CD4-positive, alpha-beta T cell treated with Interferon alpha-2 for 1 hour (primary cell): ENCODE measurements around the gene CD200R1L.
"Not testable (repeated sequence)": the region's sequence is repeated elsewhere in the genome, so short reads cannot be mapped to it uniquely, and the experiment has no call there.

ENCODE experiments used
- DNase-seq, 2 donors: peaks; one replicate each; pipeline ENCODE4 v3.0.0-alpha.2; 2020 to 2022

CD200R1L gene, protein sequence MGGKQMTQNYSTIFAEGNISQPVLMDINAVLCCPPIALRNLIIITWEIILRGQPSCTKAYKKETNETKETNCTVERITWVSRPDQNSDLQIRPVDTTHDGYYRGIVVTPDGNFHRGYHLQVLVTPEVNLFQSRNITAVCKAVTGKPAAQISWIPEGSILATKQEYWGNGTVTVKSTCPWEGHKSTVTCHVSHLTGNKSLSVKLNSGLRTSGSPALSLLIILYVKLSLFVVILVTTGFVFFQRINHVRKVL

DNA sequence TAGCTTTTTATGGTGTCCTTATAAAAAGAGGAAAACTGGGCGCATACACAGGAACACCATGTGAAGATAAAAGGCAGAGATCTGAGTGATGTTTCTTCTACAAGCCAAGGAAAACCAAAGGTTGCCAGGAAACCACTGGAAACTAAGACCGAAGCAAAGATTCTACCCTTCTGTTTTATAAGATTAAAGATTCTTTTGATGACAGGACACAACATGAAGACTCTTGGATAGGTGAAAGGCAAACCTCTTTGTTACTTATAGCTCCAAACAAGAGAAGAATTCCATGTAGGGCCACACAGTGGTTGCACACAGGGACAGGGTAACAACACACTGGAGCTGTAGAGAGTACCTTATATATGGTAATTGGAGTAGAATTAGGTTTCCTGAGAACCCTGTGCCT, at the start of gene CD200R1L:
TSS of gene CD200R1L (minus strand) at position 101 of the 400 bp plus-strand sequence. CDS start 17,497 bp downstream, outside the sequence.
- no peak for DNase-seq

DNA sequence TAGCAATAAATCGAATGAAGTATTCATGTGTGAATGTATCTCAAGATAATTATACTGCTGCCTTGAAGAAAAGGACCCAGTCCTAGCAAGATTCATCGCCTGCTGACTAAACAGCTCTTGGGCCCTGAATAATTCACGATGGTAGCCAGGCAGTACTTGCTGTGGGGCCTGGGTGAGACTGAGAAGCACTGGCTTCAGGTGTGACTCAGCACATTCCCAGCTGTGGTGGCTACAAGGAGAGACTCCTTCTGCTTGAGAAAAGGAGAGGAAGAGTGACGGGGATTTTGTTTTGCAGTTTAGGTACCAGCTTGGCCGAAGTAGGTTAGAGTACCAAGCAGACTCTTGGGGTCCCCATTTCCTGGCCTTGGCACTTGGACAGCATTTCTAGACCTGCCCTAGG, 47.6 kb upstream of the CD200R1L start:
- no peak for DNase-seq

DNA sequence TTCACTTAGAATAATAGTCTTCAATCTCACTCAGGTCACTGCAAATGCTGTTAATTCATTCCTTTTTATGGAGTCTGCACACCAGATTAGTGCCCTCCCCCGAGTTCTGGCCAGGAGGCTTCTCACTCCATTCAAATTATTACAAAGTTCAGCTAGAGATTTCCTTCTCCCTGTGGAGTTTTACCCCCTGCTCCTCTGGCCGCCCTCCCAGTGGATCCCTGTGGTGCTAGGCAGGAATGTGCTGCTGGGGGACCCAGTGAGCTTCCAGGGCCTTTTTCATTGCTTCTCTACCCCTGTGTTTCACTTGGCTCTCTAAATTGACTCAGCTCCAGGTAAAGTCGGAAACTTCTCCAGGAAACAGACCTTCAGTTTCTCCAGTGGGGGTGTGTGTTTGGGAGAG, 42.7 kb upstream of the CD200R1L start:
- DNase-seq, result no peak

DNA sequence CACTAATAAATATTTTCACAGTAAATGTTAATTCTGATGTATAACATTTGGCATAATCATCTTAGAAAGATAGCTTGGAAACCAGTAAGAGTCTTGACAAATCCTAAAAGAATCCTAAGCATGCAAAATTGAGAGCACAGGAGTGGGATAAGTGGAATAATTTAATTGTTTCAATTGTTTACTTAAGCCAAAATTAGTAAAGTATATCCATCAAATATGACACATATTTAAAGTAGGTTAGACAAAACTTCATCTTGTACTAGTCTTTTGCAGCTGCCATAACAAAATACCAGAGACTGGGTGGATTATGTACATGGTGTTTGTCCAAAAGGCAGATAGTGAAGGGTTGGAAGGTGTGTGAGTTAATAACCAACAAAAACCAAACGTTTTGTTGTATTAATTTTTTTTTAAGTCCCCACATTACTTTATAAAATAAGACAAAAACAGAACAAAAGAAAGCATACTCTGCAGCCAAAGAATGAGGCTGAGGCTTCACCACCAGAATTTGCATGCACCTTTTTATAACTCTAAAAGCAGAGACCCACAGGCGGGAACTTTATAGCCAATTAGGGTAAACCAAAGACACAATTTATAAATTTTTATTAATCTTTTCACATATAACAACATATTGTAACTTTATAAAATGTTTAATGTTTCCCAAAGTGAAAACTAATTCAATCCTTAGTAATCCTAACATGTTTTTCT, 41.9 kb upstream of the CD200R1L start:
- no peak for DNase-seq

DNA sequence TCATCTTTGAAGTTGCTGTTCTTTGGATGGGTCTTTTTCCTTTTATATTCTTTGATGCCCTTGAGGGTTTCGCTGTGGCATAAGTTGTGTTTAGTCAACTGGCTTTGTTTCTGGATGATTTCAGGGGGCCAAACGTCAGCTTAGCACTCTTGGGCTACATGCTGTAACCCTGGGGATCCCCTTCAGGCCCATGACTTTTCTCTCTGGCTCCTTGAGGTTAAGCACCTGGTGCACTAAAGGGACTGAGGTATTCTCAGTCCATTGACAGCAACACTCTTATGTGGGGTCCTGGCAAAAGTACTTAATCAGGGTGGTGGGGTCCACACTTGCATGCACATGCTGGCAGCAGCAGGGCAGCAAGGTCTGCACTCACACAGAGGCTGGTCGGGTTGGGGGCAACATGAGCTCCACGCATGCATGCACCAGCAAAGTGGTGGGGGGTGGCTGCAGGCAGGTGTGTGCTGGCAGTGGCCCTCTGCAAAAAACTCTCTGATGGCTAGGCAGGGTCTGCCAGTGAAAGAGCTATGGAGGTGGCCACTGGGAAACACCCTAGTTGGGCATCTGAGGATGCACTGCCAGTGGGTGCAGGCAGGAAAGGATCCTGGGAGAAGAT, 38.1 kb upstream of the CD200R1L start:
- no peak for DNase-seq

DNA sequence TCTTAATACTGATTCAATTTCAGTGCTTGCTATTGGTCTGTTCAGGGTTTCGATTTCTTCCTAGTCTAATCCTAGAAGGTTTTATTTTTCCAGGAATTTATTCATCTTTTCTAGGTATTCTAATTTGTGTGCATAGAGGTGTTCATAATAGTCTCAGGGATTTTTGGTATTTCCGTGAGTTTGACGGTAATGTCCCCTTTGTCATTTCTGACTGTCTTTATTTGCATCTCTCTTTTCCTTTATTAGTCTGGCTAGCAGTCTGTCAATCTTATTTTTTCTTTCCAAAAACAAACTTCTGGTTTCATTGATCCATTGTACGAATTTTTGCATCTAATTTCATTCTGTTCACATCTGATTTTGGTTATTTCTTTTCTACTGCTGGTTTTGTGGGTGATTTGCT, 35.2 kb upstream of the CD200R1L start:
- DNase-seq, result no peak

DNA sequence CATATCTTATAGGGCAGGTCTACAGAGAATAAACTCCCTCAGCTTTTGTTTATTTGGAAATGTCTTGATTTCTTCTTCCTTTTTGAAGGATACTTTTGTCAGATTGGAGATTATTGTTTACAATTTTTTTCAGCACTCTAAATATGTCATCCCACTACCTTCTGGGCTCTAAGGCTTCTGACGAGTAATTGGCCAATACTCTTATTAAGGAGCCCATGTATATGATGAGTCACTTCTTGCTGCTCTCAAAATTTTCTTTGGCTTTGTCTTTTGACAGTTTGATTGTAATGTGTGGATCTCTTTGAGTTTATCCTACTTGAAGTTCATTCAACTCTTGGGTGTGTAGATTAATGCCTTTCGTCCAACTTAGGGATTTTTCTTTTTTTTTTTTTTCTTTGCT, 28.9 kb upstream of the CD200R1L start:
- DNase-seq, result no peak

DNA sequence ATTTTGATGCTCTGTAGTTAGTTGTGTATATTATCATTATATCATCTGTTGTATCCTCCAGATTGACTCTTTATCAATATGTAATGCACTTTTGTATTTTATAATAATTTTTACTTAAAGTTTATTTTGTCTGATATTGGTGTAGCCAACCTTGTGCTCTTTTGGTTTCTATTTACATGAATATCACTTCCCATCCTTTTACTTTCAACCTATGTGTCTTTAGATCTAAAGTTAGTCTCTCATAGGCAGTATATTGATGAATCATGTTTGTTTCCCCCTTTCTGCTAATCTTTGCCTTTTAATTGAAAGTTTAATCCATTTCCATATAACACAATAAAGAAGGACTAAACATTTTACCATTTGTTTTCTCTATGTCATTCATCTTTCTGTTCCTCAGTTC, 28.1 kb upstream of the CD200R1L start:
- DNase-seq, result no peak

DNA sequence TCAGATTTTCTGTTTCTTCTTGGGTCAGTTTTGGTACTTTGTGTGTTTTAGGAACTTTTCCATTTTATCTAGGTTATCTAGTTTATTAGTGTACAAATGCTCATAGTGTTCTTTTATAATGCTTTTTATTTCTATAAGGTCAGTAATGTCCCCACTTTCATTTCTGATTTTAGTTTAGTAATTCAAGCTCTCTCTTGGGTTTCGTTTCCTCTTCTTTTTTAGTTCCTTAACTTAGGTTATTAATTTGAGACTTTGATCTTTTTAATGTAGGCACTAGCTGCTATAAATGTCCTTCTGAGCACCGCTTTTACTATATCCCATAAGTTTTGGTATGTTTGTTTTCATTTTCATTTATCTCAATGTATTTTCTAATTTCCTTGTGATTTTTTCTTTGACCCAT, 27.0 kb upstream of the CD200R1L start:
- no peak for DNase-seq

DNA sequence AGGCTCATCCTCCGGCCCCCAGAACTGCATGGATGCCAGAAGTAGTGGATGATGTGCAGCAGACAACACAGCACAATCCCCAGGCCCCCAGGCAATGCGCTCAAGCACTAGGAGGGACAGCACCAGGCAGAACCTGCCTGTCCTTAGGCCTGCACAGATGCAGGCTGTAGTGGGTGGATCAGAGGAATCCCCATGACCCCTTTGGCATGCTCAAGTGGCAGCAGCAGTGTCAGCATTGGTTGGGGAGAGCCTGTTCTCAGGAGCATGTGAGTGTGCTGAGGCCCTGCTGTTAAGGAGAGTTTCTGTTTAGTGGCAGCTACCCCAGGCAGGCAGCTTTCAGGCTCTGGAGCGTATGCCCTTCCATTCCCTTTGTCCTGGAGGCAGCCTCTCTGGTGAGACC, 25.1 kb upstream of the CD200R1L start:
- DNase-seq, result no peak

DNA sequence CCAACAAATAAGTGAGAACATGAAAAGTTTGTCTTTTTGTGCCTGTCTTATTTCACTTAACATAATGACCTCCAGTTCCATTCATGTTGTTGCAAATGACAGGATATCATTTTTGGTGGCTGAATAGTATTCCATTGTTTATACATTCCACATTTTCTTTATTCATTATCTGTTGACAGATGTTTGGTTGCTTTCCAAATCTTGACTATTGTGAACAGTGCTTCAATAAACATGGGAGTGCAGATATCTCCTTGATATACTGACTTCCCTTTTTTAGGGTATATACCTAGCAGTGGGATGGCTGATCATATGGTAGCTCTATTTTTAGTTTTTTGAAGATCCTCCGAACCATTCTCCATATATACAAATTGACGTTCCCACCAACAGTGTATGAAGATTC, 19.1 kb upstream of the CD200R1L start:
- no peak for DNase-seq

DNA sequence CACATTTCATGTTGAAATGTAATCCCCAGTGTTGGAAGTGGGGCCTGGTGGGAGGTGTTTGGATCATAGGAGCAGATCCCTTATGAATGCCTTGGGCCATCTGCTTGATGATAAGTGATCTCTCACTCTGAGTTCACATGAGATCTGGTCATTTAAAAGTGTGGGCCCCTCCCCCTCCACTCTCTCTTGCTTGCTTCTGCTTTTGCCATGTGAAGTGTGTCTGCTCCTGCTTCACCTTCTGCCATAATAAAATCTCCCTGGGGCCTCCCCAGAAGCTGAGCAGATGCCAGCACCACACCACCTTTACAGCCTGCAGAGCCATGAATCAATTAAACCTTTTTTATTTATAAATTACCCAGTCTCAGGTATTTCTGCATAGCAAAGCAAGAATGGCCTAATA, 14.2 kb upstream of the CD200R1L start:
- DNase-seq, result no peak

DNA sequence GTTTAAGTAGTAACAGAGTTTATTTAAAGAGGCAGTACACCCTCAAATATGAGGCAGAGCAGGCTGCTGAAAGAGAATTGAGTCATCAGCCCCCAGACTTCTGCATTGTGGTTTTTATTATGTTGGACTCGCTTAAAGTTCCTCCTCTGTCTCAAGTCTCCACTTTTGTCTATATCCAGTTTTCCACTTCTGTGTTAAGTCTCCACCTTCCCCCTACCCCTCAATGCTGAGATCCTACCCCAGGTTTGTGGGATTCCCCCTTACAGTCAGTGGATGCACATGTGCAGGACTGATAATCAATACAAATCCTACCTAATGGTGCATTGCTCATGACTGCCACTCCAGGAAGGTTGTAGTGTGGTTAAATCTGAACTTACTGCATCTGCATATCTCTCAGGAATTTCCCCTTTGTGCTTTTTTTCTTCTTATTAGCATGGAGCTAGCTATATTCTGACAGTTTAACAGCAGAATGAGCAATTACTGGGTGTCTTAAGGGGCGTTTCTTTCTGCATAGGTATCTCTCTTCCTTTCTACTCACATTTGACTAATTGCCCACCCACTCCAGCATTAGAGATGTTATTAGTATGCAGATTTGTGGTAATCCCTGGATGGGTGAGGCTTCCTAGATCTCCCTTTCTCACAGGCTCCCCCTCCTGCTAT, 11.9 kb upstream of the CD200R1L start:
- peak; percentile 7 to 27 for DNase-seq

DNA sequence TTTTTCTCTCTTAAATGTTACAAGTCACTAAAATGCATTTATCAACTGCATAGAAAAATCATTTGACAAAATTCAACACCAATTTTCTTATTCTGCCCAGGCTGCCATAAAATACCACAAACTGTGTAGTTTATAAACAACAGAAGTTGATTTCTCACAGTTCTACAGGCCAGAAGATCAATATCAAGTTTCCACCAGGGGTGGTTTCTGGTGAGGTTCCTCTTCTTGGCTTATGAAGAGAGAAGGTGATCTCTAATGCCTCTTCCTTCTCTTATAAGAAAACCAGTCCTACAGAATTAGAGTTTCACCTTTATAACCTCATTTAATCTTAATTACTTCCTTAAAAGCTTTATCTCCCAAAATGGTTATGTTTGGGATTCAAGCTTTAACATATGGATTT, 10.9 kb upstream of the CD200R1L start:
- DNase-seq, result peak in 1 of 2 donors; percentile 33

DNA sequence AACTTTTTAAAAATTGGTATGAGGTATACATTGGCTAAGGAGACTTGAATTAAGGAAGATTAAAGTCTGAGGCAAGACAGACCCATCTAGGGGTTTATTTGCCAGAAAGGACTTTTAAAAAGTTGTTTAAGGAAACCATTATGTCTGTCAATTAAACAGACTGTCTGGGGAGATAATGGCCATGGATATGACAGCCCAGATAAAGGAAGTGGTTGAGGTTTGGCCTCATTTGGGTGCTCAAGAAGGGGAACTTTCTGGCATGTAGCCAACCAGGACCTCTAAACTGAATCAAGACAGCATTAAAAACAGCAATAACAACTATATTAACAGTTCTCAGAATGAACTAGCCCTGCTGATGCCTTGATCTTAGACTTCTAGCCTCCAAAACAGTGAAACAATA, 9.9 kb upstream of the CD200R1L start:
- DNase-seq, result peak; percentile 34 to 62

DNA sequence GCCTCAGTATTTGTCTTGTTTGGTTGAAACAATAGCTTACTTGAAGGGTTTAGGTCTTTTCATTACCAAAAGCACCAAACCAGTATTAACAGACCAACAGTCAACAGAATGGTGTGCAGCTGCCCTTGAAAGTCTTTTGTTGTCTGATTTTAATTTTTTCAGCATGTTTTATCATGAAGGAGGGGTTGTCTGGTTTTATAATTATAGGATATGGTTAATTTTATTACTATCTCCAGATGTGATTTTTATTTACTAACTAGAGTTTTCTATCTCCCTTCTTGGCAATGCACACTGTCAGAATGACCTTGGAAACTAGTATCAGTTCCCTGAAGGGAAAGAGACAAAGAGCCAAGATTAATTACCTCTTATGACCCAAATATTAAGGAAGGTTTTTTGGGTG, 9.2 kb upstream of the CD200R1L start:
- DNase-seq, result no peak

DNA sequence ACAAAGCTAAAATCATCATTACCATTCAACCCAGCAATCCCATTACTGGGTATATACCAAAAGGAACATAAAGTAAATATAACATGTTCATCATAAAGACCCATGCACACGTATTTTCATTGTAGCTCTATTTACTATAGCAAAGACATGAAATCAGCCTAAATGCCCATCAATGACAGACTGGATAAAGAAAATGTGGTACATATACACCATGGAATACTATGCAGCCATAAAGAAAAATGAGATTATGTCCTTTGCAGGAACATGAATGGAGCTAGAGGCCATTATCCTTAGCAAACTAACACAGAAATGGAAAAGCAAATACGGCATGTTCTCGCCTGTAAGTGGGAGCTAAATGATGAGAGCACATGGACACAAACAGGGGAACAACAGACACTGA, 8.4 kb upstream of the CD200R1L start:
- not testable (repeated sequence) for DNase-seq

DNA sequence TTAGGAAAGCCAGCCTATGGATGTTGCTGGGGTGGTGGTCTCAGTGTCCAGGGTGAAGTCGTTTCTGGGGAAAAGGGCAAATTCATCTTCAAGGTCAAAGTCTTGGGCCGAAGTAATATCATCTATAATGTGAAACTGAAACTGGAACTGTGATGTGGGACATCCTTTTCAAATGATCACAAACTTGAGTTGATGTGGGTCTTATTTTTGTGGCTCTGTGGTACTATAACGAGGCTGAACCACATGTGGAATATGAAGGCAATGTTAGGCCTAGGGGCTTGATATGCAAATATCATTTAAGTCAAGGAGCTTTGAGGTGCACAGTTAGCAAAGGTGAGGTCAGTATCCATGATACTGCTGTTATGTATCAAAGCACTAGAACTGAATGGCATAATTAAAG, 1.5 kb upstream of the CD200R1L start:
- DNase-seq, result peak in 1 of 2 donors; percentile 51

DNA sequence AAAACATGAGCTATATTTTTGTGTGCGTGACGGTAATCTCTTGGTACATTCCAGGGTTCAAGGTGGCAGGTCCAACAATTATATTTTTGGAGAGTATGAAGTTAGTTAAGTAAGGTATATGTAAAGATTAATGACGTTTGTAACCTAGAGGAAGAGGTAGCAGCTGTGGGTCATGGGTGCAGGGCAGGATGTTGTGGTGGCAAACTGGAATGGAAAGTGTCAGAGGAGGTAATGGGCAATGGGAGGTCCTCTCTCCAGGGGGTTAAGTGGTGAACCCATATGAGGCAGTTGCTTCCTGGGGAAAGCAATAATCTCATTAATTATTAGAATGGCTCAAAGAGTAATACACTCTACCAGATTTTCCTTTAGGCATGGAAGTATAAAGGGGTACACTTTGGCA, 1.0 kb upstream of the CD200R1L start:
- DNase-seq, result peak; percentile 34 to 68

DNA sequence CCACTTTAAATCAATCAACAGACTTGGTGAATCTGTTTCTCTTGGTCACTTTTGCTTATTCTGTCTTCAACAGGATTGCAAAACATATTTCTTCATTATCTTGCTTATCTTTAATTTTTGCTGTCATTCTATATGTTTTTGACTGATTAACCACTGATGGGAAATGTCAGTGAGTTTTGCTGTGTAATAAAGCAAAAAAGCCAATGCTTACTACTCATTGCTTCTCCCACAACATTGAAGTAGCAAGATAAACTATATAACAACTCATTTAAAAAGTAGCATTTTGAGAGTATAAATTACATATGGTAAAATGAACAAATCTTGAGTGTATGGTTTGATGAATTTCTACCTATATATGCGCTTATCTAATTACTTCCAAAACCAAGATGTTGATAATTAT, 892 bp downstream of the CD200R1L start:
- no peak for DNase-seq

DNA sequence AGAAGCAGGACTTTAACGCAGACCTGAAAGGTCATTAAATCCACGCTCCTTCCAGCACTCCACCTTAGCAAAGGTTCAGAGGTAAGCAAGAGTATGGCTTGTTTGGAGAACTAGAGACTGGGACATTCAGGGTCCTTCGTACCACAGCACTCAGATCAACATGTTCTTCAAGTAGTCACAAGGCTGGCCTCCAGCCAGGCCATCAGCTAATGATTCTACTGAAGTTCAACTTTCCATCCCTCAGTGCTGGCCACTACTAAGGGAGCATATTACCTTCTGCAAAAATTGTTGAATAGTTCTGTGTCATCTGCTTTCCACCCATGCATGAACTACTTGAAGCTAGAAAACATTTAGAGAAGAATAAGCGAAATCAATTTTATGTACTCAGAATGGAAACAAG, 17.6 kb downstream of the CD200R1L start:
- no peak for DNase-seq

DNA sequence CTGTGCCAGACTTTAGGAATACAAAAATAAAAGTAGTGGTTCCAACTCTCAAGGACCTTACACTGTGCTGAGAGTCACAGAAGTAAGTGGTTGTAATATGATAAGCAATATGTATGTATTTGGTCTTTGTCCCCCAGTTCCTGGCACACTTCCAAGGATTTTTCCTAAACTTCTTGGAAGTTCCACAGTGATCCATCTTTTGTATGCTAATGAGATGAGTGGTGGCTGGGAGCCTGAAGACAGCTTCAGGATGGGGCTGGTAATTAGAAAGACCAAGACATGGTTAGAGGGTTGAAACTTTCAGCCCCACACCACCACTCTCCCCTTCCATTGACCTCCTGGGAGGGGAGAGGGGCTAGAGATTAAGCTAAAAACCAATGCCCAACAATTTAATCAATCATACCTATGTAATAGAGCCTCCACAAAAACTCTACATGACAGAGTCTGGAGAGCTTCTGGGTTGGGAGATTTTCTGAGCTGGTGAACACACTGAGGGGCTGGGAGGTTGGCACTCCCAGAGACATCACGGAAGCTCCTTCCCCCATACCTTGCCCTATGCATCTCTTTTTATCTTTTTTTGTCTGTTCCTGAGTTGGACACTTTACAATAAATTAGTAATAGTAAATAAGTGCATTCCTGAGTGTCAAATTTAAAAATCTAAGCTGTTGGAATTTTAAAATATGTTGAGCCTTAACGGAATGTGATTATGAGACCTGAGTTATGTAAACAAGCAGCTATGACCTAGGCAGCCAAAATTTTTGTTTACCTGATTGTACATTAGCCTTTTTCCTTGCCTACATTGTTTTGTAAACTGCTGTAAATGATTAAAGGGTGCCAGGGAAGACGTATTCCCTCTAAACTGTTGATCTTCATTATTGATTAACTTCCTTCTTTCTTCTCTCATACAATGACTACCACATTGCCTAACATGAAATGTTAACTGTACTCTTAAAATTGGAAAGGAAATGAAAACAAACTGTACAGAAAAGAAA, 24.3 kb downstream of the CD200R1L start:
- no peak for DNase-seq

DNA sequence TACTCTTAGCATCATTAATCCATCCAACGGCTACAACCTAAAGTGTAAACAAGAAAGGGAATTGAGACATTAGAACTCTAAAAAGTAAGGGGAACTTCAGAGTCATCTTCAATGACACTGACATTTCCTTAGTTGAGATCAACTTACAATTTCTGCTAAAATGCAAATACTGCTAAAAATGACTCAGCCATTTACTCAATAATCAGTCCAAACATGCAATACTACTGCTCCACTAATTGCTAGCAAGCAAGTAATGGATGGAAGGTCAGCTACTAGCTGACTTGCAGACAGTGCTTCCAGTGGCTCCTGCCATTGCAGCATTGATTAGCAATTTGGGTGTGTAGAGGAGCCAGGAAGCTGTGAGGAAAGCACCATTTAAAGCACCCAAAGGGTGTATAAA, 28.4 kb downstream of the CD200R1L start:
- DNase-seq, result no peak
